Measurements from ENCODE around the gene FILIP1L.
"Not testable (repeated sequence)": the region's sequence is repeated elsewhere in the genome, so short reads cannot be mapped to it uniquely, and the experiment has no call there.

Gene FILIP1L

DNA sequence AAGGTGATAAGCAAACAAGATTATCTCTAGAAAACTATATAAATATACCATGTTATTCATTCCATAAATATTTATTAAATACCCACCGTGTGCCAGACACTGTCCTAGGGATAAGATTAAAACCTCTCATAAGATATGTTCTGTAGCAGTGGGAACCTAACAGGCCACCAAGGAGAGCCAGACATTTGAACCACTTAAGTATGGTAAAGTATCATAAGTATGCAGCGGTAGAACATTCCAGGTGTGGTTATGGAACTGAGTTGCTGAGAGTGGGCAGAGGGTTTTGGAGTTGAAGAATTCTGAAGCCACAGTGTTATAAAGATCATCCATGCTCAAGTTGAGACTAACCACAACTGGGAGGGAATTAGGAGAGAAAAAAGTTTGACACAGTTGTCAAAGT, 14.7 kb downstream of the FILIP1L start:
- DNase-seq: no peak

GRCh38 chr3:100098784-100099070, 15.6 kb downstream of the FILIP1L start:
- peaks cover 1% of the 10 kb centered on the region for H3K9me3 Mint-ChIP-seq
- no peak overlapping the region for H3K4me3 Mint-ChIP-seq
- DNase-seq: no peak
- peaks cover 6% of the 10 kb centered on the region for H3K36me3 Mint-ChIP-seq
- CTCF ChIA-PET: interaction anchor here (1.0 to 1.1 kb wide), 2 partner anchors 8 to 155 kb away, joined by 3 to 4 read pairs; no protein-coding TSS in a partner anchor
- peaks cover 8% of the 10 kb centered on the region for H3K4me1 Mint-ChIP-seq
- H3K27me3 Mint-ChIP-seq: no peaks in the 10 kb centered on the region
- H3K27ac Mint-ChIP-seq: no peak overlapping the region

More for the DNA sequence above, 14.7 kb downstream of the FILIP1L start:
- H3K4me1 Mint-ChIP-seq: peaks cover 12% of the 10 kb centered on the region
- CTCF ChIA-PET: interaction anchor here (1.1 kb wide), 1 partner anchor 9 kb away, joined by 4 read pairs; no protein-coding TSS in a partner anchor
- H3K27me3 Mint-ChIP-seq: no peaks in the 10 kb centered on the region
- peaks cover 4% of the 10 kb centered on the region for H3K36me3 Mint-ChIP-seq
- no peak overlapping the region for H3K27ac Mint-ChIP-seq
- peaks cover 1% of the 10 kb centered on the region for H3K9me3 Mint-ChIP-seq
- no peak overlapping the region for H3K4me3 Mint-ChIP-seq

- Mint-ChIP-seq H3K4me1 (peaks cover 8% of the 10 kb centered on the region), H3K36me3 (peaks cover 6% of the 10 kb centered on the region), H3K27ac (no peak overlapping the region), H3K27me3 (no peaks in the 10 kb centered on the region), H3K4me3 (no peak overlapping the region), H3K9me3 (peaks cover 1% of the 10 kb centered on the region)
- CTCF ChIA-PET: interaction anchor here (1.0 to 1.1 kb wide), 2 partner anchors 8 to 156 kb away, joined by 3 to 4 read pairs; no protein-coding TSS in a partner anchor
- DNase-seq: no peak
These were observed 16.1 kb downstream of the FILIP1L start for GRCh38 chr3:100097919-100098783.

DNA sequence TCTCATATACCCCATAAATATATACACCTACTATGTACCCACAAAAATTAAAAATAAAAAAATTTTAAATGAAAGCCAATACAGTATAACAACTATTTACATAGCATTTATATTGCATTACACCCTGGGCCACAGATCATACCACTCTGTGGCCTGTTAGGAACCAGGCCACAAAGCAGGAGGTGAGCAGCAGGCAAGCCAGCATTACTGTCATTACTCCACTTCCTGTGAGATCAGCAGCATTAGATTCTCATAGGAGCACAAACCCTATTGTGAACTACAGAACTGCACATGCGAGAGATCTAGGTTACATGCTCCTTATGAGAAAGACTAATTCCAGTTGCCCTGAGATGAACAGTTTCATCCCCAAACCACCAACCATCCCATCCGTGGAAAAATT, 17.4 kb downstream of the FILIP1L start:
- peak; percentile 24 for DNase-seq
- H3K27ac Mint-ChIP-seq: no peak overlapping the region
- H3K36me3 Mint-ChIP-seq: peaks cover 5% of the 10 kb centered on the region
- CTCF ChIA-PET: no interaction called here
- H3K4me3 Mint-ChIP-seq: no peak overlapping the region
- peaks cover 8% of the 10 kb centered on the region for H3K4me1 Mint-ChIP-seq
- peaks cover 1% of the 10 kb centered on the region for H3K9me3 Mint-ChIP-seq
- H3K27me3 Mint-ChIP-seq: no peaks in the 10 kb centered on the region

- CTCF ChIA-PET: interaction anchor here (1.1 kb wide), 1 partner anchor 9 kb away, joined by 3 read pairs; no protein-coding TSS in a partner anchor
- not testable (repeated sequence) for H3K27ac Mint-ChIP-seq
These were observed 18.0 kb downstream of the FILIP1L start for GRCh38 chr3:100096286-100096685.

DNA sequence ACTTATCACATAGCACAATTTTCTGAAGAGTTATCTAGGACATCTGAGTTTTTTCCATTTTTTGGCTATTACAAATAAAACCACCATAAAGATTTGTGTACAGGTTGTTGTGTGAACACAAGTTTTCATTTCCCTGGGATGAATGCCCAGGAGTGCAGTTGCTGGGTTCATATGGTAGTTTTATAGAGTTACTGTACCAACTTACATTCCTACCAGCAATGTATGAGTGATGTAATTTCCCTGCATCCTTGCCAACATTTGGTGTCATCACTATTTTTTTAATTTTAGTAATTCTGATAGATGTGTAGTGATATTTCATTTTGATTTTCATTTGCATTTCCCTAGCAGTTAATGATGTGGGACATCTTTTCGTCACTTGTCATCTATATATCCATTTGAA, 20.5 kb downstream of the FILIP1L start:
- no peak for DNase-seq
- Mint-ChIP-seq H3K9me3 (no peaks in the 10 kb centered on the region), H3K36me3 (peaks cover 9% of the 10 kb centered on the region), H3K27me3 (no peaks in the 10 kb centered on the region), H3K4me3 (no peak overlapping the region), H3K27ac (no peak overlapping the region), H3K4me1 (peaks cover 25% of the 10 kb centered on the region)
- CTCF ChIA-PET: no interaction called here

More at GRCh38 chr3:100096286-100096685, 18.0 kb downstream of the FILIP1L start:
- not testable (repeated sequence) for H3K4me1 Mint-ChIP-seq, H3K36me3 Mint-ChIP-seq, H3K4me3 Mint-ChIP-seq, H3K27me3 Mint-ChIP-seq, H3K9me3 Mint-ChIP-seq, DNase-seq

DNA sequence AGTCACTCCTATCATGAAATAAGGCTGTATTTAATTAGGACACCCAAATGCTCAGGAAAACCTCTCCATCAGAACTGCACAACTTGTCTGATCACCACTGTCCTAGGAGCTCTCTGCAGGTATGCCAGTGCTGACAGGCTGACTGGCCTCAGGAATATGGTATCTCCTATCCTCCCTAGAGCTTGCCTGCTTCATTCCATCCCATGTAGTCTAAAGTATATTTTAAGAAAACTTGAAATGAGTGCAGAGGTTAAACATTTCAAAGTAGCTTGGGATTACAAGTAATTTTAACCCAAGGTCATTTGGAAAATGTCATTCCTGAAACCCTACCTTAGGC, 23.7 kb downstream of the FILIP1L start:
- CTCF ChIA-PET: interaction anchor here (1.1 to 3.8 kb wide), 10 partner anchors 8 to 259 kb away, joined by 3 to 29 read pairs (median 12); no protein-coding TSS in a partner anchor

DNA sequence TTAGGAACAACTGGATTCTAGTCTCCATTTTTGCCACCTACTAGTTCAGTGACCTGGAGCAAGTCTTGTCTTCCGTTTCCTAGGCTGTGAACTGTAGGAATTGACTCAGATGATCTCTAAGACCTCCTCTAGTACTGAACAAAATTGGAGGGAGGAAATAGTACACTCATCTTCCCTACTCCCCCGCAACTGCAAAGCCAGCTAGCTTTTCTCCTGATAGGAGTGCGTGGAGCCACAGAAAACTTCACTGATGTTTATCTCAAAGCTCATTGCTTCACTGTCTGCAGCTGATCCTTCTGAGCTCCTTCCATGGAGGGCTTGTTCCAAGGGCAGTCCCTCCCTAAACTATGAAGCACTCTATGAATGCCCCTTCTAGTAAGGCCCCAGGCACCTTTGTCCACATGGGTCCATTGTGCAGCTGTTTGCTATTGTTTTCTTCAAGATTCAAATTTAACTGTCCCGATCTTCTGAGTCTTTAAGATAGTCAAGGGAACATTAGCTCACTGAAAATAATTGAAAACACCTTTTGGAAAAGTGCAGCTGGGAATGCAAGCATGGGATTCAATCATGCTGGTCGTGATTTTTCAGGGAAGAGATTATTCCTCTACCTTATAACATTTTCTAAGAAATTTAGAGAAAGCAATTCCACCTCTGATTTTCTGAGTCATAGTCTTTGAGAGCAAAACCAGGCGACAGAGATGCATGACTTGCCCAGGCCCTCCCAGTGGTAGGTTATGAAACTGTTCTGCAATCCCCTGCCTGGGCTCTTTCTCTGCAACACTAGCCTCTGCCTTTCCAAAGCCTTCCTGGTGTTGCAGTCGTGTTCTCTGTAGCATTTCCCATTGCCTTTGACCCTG, 24.3 kb downstream of the FILIP1L start:
- peaks cover 15% of the 10 kb centered on the region for H3K36me3 Mint-ChIP-seq
- peak; percentile 51 for DNase-seq
- peaks cover 33% of the 10 kb centered on the region for H3K4me1 Mint-ChIP-seq
- no peaks in the 10 kb centered on the region for H3K9me3 Mint-ChIP-seq
- no peak overlapping the region for H3K4me3 Mint-ChIP-seq
- H3K27me3 Mint-ChIP-seq: no peaks in the 10 kb centered on the region
- no peak overlapping the region for H3K27ac Mint-ChIP-seq
- CTCF ChIA-PET: interaction anchor here (1.0 to 3.8 kb wide), 15 partner anchors 9 to 258 kb away, joined by 3 to 29 read pairs (median 7); no protein-coding TSS in a partner anchor

More for the DNA sequence above, 23.7 kb downstream of the FILIP1L start:
- Mint-ChIP-seq H3K4me3 (no peak overlapping the region), H3K9me3 (no peaks in the 10 kb centered on the region), H3K27me3 (no peaks in the 10 kb centered on the region), H3K27ac (no peak overlapping the region), H3K36me3 (peaks cover 15% of the 10 kb centered on the region), H3K4me1 (peaks cover 33% of the 10 kb centered on the region)
- no peak for DNase-seq

GRCh38 chr3:100088735-100089368, 25.4 kb downstream of the FILIP1L start:
- Mint-ChIP-seq H3K9me3 (no peaks in the 10 kb centered on the region), H3K36me3 (peaks cover 13% of the 10 kb centered on the region), H3K4me3 (no peak overlapping the region), H3K27ac (no peak overlapping the region), H3K4me1 (peaks cover 33% of the 10 kb centered on the region), H3K27me3 (no peaks in the 10 kb centered on the region)
- DNase-seq: no peak
- CTCF ChIA-PET: interaction anchor here (0.9 to 3.8 kb wide), 11 partner anchors 9 to 257 kb away, joined by 3 to 29 read pairs (median 11); no protein-coding TSS in a partner anchor

- CTCF ChIA-PET: interaction anchor here (0.6 kb wide), 1 partner anchor 140 kb away, joined by 3 read pairs; no protein-coding TSS in a partner anchor
- no peaks in the 10 kb centered on the region for H3K27me3 Mint-ChIP-seq
- H3K4me1 Mint-ChIP-seq: peaks cover 46% of the 10 kb centered on the region
- H3K4me3 Mint-ChIP-seq: no peak overlapping the region
- H3K36me3 Mint-ChIP-seq: peaks cover 15% of the 10 kb centered on the region
- H3K9me3 Mint-ChIP-seq: no peaks in the 10 kb centered on the region
- H3K27ac Mint-ChIP-seq: no peak overlapping the region
- no peak for DNase-seq
These were observed 27.1 kb downstream of the FILIP1L start for GRCh38 chr3:100087198-100087597.

DNA sequence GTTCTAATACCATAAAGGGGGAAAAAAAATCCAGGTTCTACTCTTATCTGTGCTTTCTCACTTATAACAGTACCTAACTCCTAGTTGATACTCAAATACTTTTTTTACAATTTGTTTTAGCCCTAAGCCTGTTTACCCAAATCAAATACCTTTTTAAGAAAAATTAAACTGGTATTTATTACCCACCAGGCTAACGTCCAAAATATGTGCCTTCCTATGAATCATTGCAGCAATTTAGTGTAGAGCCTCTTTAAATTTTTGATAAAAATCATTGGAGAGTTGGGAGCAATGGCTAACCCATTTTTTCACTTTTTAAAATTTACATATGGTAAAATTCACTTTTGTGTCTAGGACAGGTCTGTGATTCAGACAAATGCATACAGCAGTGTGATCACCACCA, 27.9 kb downstream of the FILIP1L start:
- Mint-ChIP-seq H3K27ac (no peak overlapping the region), H3K4me3 (no peak overlapping the region), H3K36me3 (peaks cover 19% of the 10 kb centered on the region), H3K27me3 (no peaks in the 10 kb centered on the region), H3K9me3 (peaks cover under 1% of the 10 kb centered on the region), H3K4me1 (peaks cover 50% of the 10 kb centered on the region)
- DNase-seq: no peak
- CTCF ChIA-PET: interaction anchor here (0.6 to 1.0 kb wide), 3 partner anchors 139 to 255 kb away, joined by 3 to 4 read pairs (median 3); no protein-coding TSS in a partner anchor

- H3K27me3 Mint-ChIP-seq: no peaks in the 10 kb centered on the region
- H3K4me1 Mint-ChIP-seq: peaks cover 36% of the 10 kb centered on the region
- no peak overlapping the region for H3K4me3 Mint-ChIP-seq
- peaks cover 2% of the 10 kb centered on the region for H3K9me3 Mint-ChIP-seq
- H3K36me3 Mint-ChIP-seq: peaks cover 23% of the 10 kb centered on the region
- DNase-seq: no peak
- CTCF ChIA-PET: interaction anchor here (1.2 to 1.3 kb wide), 2 partner anchors 9 to 15 kb away, joined by 3 to 5 read pairs; no protein-coding TSS in a partner anchor
- H3K27ac Mint-ChIP-seq: no peak overlapping the region
These were observed 30.0 kb downstream of the FILIP1L start for GRCh38 chr3:100084100-100084806.

DNA sequence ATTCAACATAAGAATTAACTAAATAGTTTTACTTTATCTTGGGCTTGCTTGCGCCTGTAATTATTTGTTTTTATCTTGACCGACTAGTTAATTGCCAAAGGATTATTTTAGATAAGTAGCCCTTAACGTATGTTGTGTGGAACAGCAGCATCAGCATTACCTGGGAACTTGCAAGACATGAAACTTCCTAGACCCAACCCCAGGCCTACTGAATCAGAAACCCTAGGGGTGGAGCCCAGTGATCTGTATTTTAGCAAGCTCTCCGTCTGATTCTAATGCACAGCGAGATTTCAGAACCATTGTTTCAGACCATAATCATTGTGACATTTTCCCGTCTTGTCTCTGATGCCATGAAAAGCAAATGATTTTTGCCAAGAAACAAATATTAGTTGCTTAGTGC, 31.1 kb downstream of the FILIP1L start:
- Mint-ChIP-seq H3K4me3 (no peak overlapping the region), H3K27ac (no peak overlapping the region), H3K4me1 (peaks cover 29% of the 10 kb centered on the region), H3K27me3 (no peaks in the 10 kb centered on the region), H3K36me3 (peaks cover 24% of the 10 kb centered on the region), H3K9me3 (peaks cover 3% of the 10 kb centered on the region)
- CTCF ChIA-PET: no interaction called here
- no peak for DNase-seq

Data from activated naive CD4-positive, alpha-beta T cell treated with anti-CD3 and anti-CD28 coated beads, Interleukin-2, amount 10 ng/mL, durations not matched to agents 7 days and 5 days (primary cell).